Mesenchymal stem cell (in vitro differentiated cells and primary cell): ENCODE measurements around the gene PNMA8A.

ENCODE experiments used
- DNase-seq: peaks from one replicate; pipeline ENCODE4 v3.0.0-alpha.2; 2013
- H2AFZ ChIP-seq: one replicate; pipeline ENCODE4 v1.6.1; 2013; ENCODE audit warnings: low read depth, mild to moderate bottlenecking, control low read depth, inconsistent platforms, low read length, moderate library complexity
- H2AK5ac ChIP-seq: 2 replicates; pipeline ENCODE4 v1.6.1; 2013; ENCODE audit warnings: low read length, moderate library complexity, mild to moderate bottlenecking, inconsistent platforms; ENCODE audit not compliant: severe bottlenecking
- H2BK120ac ChIP-seq: one replicate; pipeline ENCODE4 v1.6.1; 2013; ENCODE audit warnings: low read depth, mild to moderate bottlenecking, inconsistent platforms, low read length, moderate library complexity
- H2BK12ac ChIP-seq, 2 experiments: one replicate each; pipeline ENCODE4 v1.6.1; 2013; ENCODE audit warnings: inconsistent platforms in 2 of 2, low read length in 2 of 2, mild to moderate bottlenecking in 2 of 2, moderate library complexity in 2 of 2, control low read depth in 1 of 2
- H2BK15ac ChIP-seq: one replicate; pipeline ENCODE4 v1.6.1; 2013; ENCODE audit warnings: mild to moderate bottlenecking, low read depth, inconsistent platforms; ENCODE audit not compliant: poor library complexity, severe bottlenecking
- H2BK5ac ChIP-seq: 2 replicates; pipeline ENCODE4 v1.6.1; 2013; ENCODE audit warnings: low read depth, mild to moderate bottlenecking, low read length, control low read depth, inconsistent platforms; ENCODE audit not compliant: poor library complexity, severe bottlenecking
- H3K14ac ChIP-seq, 2 experiments: one replicate each; pipeline ENCODE4 v1.6.1; 2013; ENCODE audit warnings: inconsistent platforms in 2 of 2, low read length in 2 of 2, control low read depth in 1 of 2, mild to moderate bottlenecking in 1 of 2, moderate library complexity in 1 of 2
- H3K18ac ChIP-seq, 2 experiments: one replicate each; pipeline ENCODE4 v1.6.1; 2013; ENCODE audit warnings: inconsistent platforms in 2 of 2, low read length in 2 of 2, control low read depth in 1 of 2, low read depth in 1 of 2, mild to moderate bottlenecking in 1 of 2
- H3K23ac ChIP-seq, 2 experiments: one replicate each; pipeline ENCODE4 v1.6.1; 2013; ENCODE audit warnings: inconsistent platforms in 2 of 2, low read length in 2 of 2, mild to moderate bottlenecking in 2 of 2, moderate library complexity in 2 of 2, control low read depth in 1 of 2
- H3K27ac ChIP-seq: 2 replicates; pipeline ENCODE4 v1.5.1; 2013; ENCODE audit warnings: mild to moderate bottlenecking, moderate library complexity, low read length, control low read depth, inconsistent platforms; ENCODE audit not compliant: poor library complexity, severe bottlenecking
- H3K27me3 ChIP-seq, 2 experiments: 2 replicates each; pipeline versions ENCODE4 v1.6.1 to v1.7.0; 2013; ENCODE audit warnings: low read length in 2 of 2, mild to moderate bottlenecking in 2 of 2, moderate library complexity in 2 of 2, control low read depth in 1 of 2, inconsistent platforms in 1 of 2; ENCODE audit not compliant: control insufficient read depth in 1 of 2, insufficient read depth in 1 of 2
- H3K36me3 ChIP-seq, 2 experiments: 2 replicates each; pipeline versions ENCODE4 v1.6.1 to v1.7.0; 2013; ENCODE audit warnings: low read length in 2 of 2, control low read depth in 1 of 2, inconsistent platforms in 1 of 2, low read depth in 1 of 2, mild to moderate bottlenecking in 1 of 2; ENCODE audit not compliant: insufficient read depth in 2 of 2, control insufficient read depth in 1 of 2
- H3K4ac ChIP-seq, 2 experiments: one replicate each; pipeline ENCODE4 v1.6.1; 2013; ENCODE audit warnings: inconsistent platforms in 2 of 2, low read length in 2 of 2, mild to moderate bottlenecking in 2 of 2, moderate library complexity in 2 of 2, control low read depth in 1 of 2, low read depth in 1 of 2
- H3K4me1 ChIP-seq: 2 replicates; pipeline ENCODE4 v1.6.1; 2013; ENCODE audit warnings: low read depth, low read length, control low read depth; ENCODE audit not compliant: control insufficient read depth, insufficient read depth
- H3K4me2 ChIP-seq: 2 replicates; pipeline ENCODE4 v1.6.1; 2013; ENCODE audit warnings: low read length, mild to moderate bottlenecking, inconsistent platforms; ENCODE audit not compliant: poor library complexity, severe bottlenecking
- H3K4me3 ChIP-seq, 2 experiments: 2 replicates each; pipeline versions ENCODE4 v1.5.1 to v1.7.0; 2013; ENCODE audit warnings: low read length in 2 of 2, mild to moderate bottlenecking in 2 of 2, control low read depth in 1 of 2, low read depth in 1 of 2; ENCODE audit not compliant: insufficient read depth in 1 of 2
- H3K79me1 ChIP-seq: replicated peaks from 2 replicates; pipeline ENCODE4 v1.6.1; 2013; ENCODE audit warnings: mild to moderate bottlenecking, control low read depth, low read length, inconsistent platforms; ENCODE audit not compliant: poor library complexity, severe bottlenecking
- H3K9ac ChIP-seq: 2 replicates; pipeline ENCODE4 v1.7.0; 2013; ENCODE audit warnings: mild to moderate bottlenecking, low read length, moderate library complexity
- H3K9me3 ChIP-seq: 2 replicates; pipeline ENCODE4 v1.7.0; 2013; ENCODE audit warnings: mild to moderate bottlenecking, low read length; ENCODE audit not compliant: control insufficient read depth
- H4K8ac ChIP-seq: one replicate; pipeline ENCODE4 v1.6.1; 2013; ENCODE audit warnings: inconsistent platforms, mild to moderate bottlenecking, low read length, moderate library complexity
- H4K91ac ChIP-seq: one replicate; pipeline ENCODE4 v1.6.1; 2013; ENCODE audit warnings: mild to moderate bottlenecking, low read length, inconsistent platforms
- WGBS: methylation state at CpG from one replicate; pipeline ENCODE4 v1.1.7; 2013; ENCODE audit warnings: mixed read lengths; 5-methylcytosine and 5-hydroxymethylcytosine counted together

PNMA8A gene

DNA sequence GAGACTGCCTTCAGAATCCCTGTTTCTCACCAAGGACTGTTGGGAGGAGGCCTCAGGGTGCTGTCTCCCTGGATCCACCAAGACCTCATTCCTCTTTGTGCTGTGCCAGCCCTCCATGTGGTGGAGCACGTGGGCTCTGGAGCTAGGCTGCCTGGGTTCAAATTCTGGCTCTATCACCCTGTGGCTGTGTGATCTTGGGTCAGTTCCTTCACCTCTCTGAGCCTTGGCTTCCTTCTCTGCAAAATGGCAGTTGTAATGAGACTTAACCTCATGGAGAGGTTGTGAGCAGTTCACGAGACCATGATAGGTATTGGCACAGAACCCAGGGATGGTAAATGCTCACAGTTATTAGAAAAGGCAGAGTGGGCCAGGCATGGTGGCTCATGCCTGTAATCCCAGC is 49.0 kb downstream of the PNMA8A start:
- DNase-seq: no peak
- no peak overlapping the region for H3K27ac ChIP-seq
- no peak overlapping the region for H4K91ac ChIP-seq
- peaks cover 7% of the 10 kb centered on the region for H3K4me1 ChIP-seq
- H2AK5ac ChIP-seq: no peak overlapping the region
- H2BK15ac ChIP-seq: no peak overlapping the region
- H3K4me2 ChIP-seq: no peak overlapping the region
- no peak overlapping the region for H4K8ac ChIP-seq
- no peaks in the 10 kb centered on the region for H3K36me3 ChIP-seq
- H3K4me3 ChIP-seq: no peak overlapping the region
- H3K79me1 ChIP-seq: no peaks in the 10 kb centered on the region
- H3K27me3 ChIP-seq: peaks cover 0 to 21% of the 10 kb centered on the region in 2 experiments
- no peak overlapping the region for H3K14ac ChIP-seq
- no peak overlapping the region for H2BK5ac ChIP-seq
- H3K9ac ChIP-seq: no peak overlapping the region
- no peak overlapping the region for H3K18ac ChIP-seq
- H2AFZ ChIP-seq: no peak overlapping the region
- H2BK120ac ChIP-seq: no peak overlapping the region
- no peak overlapping the region for H3K23ac ChIP-seq
- 85% methylated on average over 2 of the region's 2 CpGs for WGBS
- no peak overlapping the region for H3K4ac ChIP-seq
- H2BK12ac ChIP-seq: no peak overlapping the region
- no peaks in the 10 kb centered on the region for H3K9me3 ChIP-seq

DNA sequence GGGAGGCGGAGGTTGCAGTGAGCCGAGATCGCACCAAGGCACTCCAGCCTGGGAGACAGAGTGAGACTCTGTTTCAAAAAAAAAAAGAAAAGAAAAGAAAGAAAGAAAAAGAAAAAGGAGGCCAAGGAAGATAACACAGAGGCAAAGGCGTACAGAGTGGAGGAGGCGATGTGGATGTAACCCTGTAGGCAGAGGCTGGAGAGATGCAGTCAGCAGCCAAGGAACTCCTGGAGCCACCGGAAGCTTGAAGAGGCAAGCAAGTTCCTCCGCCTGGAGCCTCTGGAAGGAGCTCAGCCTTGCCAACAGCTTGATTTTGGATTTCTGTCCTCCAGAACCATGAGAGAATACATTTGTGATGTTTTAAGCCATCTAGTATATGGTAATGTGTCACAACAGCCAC is 51.3 kb downstream of the PNMA8A start:
- Histone ChIP-seq H3K9ac (no peak overlapping the region), H3K4me3 (no peak overlapping the region), H3K14ac (no peak overlapping the region), H2BK5ac (no peak overlapping the region), H3K27me3 (peaks cover 0 to 4% of the 10 kb centered on the region in 2 experiments), H3K4me1 (peaks cover 8% of the 10 kb centered on the region), H3K4ac (no peak overlapping the region), H3K27ac (no peak overlapping the region), H2BK120ac (no peak overlapping the region), H2BK12ac (no peak overlapping the region), H2AFZ (no peak overlapping the region), H4K91ac (no peak overlapping the region), H3K4me2 (no peak overlapping the region), H2BK15ac (no peak overlapping the region), H3K9me3 (no peaks in the 10 kb centered on the region), H3K23ac (no peak overlapping the region), H3K36me3 (no peaks in the 10 kb centered on the region), H4K8ac (no peak overlapping the region), H2AK5ac (no peak overlapping the region), H3K79me1 (no peaks in the 10 kb centered on the region), H3K18ac (no peak overlapping the region)
- 92% methylated on average over 7 of the region's 7 CpGs for WGBS
- DNase-seq: no peak
